Measurements from ENCODE around the gene AKAP3.

AKAP3 gene

GRCh38 chr12:4591180-4591687, 57.6 kb downstream of the AKAP3 start:
- DNase-seq: no peak

- DNase-seq: no peak
Observed at GRCh38 chr12:4589941-4590340, 58.9 kb downstream of the AKAP3 start.

- DNase-seq: no peak
Observed at GRCh38 chr12:4588916-4589315, 59.9 kb downstream of the AKAP3 start.

GRCh38 chr12:4587108-4587507, 61.7 kb downstream of the AKAP3 start:
- DNase-seq: no peak

DNA sequence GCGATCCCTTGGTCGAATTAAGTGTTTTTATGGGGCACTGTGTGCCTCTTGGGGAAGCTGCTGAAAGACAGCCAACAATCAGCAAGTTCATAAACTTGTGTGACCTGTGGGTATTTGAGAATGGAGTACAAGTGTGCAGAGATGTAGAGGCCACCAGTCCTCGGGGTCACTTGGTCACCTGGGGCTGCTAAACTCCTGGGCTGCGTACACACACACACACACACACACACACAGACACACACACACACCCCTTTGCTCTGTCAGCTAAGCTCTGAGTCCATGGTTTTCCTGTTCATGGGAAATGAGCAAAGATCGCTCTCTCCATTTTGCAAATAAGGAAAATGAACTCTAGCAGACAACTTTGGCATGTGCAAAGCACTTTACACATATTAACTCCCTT, 62.4 kb downstream of the AKAP3 start:
- DNase-seq: no peak

DNA sequence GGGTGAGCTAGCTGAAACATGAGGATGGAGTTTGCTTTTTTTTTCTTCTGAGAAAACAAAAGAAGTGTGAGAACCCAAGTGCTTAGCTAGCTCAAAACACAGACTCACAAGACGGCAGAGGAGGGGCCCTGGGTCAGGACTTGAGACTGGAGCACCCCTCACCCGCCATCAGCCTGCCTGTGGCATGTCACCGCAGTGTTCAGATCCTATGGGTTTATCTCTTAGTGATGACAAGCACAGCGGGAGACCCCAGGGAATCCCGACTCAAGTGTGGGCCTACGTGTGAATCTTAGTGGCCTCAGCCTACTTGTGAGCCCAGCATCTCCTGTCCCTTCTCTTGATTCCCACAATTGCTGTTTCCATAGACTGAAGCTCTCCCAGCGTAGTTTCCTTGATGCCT, 64.0 kb downstream of the AKAP3 start:
- DNase-seq: no peak

GRCh38 chr12:4584281-4584680, 64.6 kb downstream of the AKAP3 start:
- no peak for DNase-seq

GRCh38 chr12:4580281-4580688, 68.6 kb downstream of the AKAP3 start:
- no peak for DNase-seq

DNA sequence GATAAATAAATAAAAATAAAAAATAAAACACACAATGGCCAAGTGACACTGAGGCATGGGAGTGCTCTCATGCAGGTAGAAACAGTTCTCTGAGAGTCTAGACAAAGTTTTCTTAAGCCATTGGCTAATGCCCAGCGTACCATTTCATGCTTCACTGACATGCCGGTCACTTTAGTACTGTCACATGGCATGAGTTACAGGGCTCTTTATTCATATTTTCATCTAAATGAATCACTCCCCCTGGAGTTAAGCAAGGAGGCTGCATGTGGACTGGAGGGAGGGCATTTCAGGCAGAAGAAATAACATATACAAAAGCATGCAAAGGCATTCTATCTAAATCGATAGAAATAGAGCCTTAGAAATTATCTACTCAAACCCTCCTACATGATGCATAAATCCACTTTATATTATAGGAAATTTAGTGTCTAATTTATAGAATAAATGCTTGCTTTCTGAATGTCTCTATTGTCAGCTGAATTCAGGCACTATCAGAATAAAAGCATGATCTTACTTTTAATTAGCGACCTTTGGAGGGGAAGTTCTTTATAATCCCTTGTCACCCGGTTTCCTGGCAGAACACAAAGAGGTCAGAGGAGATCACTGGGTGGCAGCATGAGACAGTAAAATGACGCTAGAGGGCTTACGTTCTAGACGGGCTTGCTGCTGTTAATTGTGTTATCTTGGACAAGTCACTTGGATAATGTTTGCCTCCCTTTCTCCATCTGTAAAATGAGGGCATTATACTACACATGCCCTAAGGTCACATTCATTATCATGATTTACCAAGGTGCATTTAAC, 69.3 kb downstream of the AKAP3 start:
- peak; percentile 77 for DNase-seq

DNA sequence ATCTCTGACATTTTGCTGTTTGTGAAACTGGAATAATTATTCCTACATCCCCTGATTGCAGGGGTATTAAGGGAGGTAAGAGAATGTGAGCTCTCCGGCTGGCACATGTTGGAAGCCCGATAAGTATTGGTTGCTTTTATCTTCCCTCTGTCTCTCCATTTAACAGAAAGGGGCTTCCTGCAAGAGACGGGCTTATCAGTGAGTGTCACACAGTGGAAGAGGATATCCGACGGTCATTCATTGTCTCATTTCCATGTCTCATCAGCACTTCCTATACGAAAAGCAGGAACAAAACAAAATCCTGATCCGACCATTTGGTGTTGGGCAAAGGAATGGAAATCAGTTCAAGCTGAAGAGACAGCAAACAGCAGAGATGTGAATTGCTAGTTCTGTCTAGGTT, 76.2 kb downstream of the AKAP3 start:
- no peak for DNase-seq

GRCh38 chr12:4569261-4569660, 79.6 kb downstream of the AKAP3 start:
- no peak for DNase-seq

DNA sequence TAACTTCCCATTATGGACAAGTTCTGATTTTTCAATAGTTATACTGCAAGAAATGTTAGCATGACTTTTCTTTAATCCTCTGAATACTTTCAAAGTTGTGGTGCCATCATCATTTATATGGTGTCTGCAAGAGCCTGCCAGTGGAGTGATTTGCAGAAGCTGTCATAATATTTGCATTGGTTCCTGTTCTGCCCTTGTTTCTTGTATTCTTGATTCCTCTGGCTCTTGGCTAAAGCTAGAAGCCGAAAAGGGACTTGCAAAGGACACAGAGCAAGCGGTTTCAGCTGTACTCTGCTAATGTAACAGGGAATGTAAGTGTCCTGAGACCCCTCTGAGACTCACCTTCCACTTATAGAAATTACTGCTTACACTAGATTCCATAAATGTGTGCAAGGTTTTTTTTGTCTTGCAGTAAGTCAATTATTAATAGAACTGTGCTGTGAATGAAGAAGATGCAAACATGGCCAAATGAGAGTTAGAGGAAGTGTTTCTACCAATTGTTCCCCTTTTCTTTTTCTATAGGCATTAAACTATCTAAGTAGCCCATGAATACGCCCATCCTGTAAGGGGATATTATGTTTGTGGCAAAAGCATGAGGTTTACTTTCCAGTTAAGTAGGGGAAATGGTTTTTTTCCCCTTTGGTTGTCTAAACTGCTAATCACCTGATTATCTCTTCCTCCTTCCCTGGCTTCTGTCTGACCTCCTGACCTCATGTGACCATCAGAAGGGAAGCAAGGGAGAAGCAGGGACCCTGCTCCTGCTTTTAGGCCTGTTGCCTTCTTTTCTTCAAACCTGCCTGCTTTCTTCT, 81.6 kb downstream of the AKAP3 start:
- peak; percentile 83 for DNase-seq

DNA sequence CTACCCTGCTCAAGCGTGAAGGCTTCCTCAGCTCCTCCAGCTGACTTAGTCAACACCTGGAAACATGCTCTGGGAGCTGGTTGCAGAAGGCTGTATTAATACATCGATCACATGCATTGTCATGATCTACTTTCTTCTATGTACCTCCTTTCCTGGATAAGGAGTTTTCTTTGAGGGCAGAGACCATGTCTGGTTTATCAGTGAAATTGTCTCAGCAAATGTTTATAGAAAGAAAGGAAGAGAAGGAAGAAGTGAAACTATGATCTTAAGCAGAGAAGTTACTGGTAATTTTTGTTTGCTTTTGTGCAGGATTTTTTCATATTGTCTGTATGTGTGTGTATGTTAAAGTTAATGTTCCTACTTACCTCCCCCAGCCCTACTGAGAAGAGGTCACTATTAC, 82.4 kb downstream of the AKAP3 start:
- no peak for DNase-seq

Data from suppressor macrophage treated with lipopolysaccharide for 4 hours (primary cell).